GF-D8 (cell line): ENCODE results near the gene DMTF1.
"Not testable (repeated sequence)": the region's sequence is repeated elsewhere in the genome, so short reads cannot be mapped to it uniquely, and the experiment has no call there.

Source experiments
- DNase-seq: peaks from one replicate; lab custom pipeline; 2025; lab: John Stamatoyannopoulos, UW

Gene DMTF1

GRCh38 chr7:87199241-87199640, 47.0 kb downstream of the DMTF1 start:
- no peak for DNase-seq

DNA sequence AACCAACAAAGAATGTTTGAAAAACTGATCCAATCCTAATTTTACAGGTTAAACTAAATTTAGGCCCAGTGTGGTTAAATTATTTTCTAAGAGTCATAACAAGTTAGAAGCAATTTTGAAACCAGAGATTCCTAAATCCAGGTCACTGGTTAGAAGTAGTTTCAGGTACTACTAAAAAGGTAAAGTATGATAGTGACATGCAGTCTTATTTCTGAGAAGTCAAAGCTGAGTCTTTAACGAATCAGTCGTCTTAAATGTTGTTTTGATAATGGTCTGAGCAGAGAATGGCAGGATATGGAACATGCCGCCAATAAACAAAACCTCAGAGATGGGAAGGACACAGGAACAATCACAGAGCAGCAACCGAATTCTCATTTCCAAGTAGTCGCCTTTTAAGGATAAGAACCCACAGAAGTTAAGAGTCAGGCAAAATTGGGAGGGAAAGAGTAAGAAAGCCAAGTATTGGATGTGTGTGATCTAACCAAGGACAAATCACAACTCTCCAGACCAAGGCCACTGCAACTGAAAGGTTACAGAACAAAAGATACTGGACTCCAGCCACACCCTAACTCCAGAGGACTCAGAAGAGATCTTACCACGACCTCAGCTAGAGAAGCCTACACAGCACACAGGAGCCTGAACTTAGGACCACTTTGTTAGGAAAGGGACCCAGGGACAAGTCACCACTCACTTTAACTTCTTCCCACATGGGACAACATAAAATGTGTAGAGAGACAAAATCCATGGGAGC, 47.6 kb downstream of the DMTF1 start:
- no peak for DNase-seq

DNA sequence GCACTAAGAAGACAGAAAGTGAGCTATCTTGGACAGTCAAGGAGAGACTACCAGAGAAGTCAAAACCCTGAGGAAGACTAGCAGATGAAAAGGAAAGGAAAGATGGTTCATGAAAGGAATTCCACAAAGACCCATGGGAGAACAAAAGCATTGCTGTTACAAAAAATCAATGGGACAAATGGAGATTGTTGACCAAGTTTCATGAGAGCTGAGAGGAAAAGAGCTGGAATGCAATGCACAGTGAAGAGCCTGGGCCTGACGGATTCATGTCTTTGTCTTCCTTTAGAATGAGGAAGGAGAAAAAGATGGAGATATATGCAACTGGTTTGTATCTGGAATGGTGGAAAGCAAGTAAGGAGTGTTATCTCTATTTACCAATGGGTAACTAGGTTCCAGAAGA, 50.0 kb downstream of the DMTF1 start:
- DNase-seq = no peak

GRCh38 chr7:87202705-87203104, 50.5 kb downstream of the DMTF1 start:
- DNase-seq = no peak

DNA sequence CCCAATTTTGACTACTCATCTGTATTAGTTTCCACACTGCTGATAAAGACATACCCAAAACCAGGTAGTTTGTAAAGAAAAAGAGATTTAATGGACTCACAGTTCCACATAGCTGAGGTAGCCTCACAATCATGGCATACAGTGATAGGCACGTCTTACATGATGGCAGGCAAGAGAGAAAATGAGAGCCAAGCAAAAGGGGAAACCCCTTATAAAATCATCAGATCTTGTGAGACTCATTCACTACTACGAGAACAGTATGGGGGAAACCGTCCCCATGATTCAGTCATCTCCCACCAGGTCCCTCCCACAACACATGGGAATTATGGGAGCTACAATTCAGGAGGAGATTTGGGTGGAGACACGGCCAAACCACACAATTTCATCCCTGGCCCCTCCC, 51.7 kb downstream of the DMTF1 start:
- not testable (repeated sequence) for DNase-seq

DNA sequence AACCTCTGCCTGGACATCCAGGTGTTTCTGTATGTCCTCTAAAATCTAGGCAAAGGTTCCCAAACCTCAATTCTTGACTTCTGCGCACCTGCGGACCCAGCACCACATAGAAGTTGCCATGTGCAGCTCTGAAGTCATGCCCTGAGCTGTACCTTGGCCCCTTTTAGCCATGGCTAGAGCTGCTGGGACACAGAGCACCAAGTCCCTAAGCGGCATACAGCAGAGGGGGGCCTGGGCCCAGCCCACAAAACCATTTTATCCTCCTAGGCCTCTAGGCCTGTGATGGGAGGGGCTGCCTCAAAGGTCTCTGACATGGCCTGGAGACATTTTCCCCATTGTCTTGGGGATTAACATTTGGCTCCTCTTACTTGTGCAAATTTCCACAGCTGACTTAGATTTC, 52.7 kb downstream of the DMTF1 start:
- DNase-seq = no peak

DNA sequence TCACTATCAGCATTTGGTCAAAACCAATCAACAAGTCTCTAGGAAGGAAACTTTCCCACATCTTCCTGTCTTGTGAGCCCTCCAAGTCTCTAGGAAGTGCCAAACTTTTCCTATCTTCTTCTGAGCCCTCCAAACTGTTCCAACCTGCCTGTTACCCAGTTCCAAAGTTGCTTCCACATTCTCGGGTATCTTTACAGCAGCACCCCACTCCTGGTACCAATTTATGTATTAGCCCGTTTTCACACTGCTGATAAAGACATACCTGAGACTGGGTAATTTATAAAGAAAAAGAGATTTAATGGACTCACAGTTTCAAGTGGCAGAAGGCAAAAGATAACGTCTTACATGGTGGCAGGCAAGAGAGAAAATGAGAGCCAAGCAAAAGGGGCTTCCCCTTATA, 53.4 kb downstream of the DMTF1 start:
- DNase-seq = not testable (repeated sequence)

DNA sequence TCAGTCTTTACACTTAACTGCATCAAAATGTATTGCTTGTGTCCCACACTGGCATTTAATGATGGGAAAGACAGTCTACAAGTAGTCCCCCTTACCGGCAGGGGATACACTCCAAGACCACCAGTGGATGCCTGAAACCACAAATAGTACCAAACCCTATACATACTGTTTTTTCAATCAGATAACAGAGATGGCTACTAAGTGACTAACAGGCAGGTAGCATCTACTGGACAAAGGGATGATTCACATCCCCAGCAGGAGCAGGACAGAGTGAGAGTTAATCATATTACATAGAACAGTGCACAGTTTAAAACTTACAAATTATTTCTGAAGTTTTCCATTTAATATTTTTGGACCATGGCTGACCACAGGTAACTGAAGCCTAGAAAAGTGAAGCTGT, 54.1 kb downstream of the DMTF1 start:
- DNase-seq = no peak

DNA sequence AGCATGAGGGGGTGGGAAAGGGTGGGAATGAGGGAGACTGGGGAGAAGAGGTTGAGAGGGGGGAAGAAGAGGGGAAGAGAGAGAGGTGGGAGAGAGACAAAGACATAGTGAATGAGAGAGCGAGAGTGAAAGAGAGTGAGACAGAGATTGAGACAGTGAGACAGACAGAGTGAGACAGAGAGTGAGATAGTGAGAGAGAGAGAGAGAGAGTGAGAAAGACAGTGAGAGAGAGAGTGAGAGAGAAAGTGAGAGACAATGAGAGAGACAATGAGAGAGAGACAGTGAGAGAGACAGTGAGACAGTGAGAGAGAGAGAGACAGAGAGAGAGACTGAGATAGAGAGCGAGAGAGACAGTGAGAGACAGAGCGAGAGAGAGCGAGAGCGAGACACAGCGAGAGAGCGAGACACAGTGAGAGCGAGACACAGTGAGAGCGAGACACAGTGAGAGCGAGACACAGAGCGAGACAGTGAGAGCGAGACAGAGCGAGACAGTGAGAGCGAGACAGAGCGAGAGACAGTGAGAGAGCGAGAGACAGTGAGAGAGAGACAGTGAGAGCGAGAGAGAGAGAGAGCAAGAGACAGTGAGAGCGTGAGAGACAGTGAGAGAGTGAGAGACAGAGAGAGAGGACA, 57.2 kb downstream of the DMTF1 start:
- DNase-seq = no peak

DNA sequence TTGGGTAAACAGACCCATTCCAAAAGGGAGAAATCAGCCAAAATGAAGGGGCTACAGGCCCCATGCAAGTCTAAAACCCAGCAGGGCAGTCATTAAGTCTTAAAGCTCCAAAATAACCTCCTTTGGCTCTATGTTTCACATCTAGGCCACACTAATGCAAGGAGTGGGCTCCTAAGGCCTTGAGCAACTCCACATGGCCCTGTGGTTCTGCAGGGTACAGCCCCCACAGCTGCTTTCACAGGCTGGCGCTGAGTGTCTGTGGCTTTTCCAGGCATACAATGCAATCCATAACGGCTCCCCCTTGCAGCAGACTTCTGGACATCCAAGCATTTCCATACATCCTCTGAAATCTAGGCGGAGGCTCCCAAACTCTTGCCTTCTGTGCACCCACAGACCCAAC, 58.3 kb downstream of the DMTF1 start:
- DNase-seq = peak; percentile 80

DNA sequence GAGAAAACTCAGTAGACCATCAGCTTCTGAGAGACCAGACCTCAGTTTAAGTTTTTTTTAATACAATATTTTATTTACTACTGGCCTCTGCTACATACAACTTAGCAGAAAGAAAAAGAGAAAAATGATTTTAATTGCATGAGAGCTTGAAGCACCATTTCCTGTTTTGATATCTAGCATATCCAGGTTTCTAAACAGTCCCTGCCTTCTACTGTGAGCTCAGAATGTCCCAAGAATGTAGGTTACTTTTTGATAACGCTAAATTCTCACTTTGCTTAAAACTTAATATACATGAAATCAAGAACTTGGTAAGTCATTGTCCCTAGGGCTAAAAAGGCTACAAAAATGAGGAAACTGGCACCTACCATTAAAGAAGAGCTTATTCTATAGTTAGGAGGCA, 60.2 kb downstream of the DMTF1 start:
- DNase-seq = peak; percentile 39

- DNase-seq = no peak
These were observed 61.0 kb downstream of the DMTF1 start for GRCh38 chr7:87213252-87213651.

DNA sequence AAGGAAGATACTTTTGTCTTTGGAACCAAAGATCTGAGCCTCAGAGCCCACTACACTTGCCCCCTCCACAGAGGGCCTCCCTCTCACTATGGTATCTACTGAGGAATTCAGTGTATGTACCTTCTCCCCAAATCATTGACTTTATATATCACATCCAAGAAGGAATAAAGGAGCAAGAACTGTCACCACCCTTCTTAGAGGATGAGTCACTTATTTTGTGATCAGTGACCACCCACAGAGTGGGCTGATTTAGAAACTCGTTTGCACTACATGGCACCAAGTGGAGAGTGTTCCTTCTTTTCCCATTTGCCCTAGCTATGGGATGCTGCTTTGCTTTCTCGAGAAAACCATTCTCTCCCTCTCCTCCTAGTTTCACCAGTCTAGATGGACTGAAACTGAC, 61.6 kb downstream of the DMTF1 start:
- no peak for DNase-seq

GRCh38 chr7:87215046-87215445, 62.8 kb downstream of the DMTF1 start:
- DNase-seq = no peak

GRCh38 chr7:87216701-87217508, 64.7 kb downstream of the DMTF1 start:
- peak; percentile 77 for DNase-seq

DNA sequence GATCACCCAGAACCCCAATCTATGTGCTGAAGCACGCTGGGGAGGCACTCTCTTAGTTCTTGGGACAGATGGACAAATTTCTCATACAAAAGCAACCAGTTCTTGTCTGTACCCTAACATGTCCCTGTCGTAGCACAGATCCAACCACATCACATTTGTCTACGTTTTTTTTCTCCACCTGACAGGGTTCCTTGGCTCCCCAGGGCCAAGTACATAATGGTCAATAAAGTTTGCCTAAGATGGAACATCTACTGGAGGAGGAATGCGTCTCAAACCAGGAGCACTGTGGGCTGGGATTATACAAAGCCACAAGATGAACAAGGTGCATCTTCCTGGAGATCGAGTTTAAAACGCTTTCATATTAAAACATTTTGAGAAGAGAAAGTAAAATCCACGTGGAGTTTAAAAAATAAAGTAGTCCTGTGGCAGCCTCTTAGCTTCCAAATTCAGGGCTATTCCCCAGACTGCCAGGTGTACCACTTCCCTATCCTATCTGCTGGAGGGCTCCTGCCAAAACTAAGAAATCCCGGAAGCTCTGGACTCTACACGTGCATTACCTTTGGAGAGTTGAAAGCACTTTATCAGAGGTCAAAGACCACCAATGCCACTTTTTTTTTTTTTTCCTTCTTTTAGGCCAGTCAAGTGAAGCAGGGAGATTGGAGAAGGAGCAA, 65.9 kb downstream of the DMTF1 start:
- DNase-seq = no peak

GRCh38 chr7:87218796-87219544, 66.7 kb downstream of the DMTF1 start:
- DNase-seq = peak; percentile 80

GRCh38 chr7:87219545-87220025, 67.3 kb downstream of the DMTF1 start, which contains the start of gene TMEM243:
Gene TMEM243 (minus strand): TSS chr7:87219732. CDS start chr7:87219503, 229 bp downstream.
- DNase-seq = peak; percentile 78

DNA sequence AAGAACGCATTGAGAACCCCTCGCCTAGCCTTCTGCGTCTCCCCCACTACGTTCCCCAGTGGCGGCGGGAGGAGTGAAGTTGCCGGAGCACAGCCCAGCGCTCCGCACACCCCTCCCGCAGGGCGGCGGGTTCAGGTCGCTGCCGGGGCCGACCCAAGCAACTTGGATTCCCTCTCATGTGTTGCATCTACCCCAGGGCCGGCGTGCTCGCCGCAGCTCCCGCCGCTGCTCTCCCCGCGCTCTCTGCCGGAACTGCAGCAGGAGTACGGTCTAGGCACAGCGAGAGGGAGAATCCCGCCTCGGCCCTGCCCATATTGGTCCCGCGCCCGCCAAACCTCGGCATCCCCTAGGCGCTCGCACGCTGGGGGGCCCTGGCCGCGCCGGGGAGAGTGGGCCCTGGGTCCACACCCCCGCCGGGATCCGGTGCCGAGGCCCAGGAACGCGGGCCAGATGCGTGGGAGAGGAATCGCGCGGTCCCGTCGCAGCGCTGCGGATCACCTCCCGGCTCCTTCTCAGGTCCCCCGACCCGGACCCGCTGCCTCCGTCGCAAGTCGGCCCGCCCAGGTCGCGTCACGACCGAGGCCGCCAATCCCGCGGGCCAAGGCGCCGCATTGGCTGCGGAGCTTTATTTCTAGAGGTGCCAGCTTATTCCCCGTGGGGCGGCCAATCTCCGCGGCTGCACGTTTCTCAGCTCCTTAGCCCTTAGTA, 67.9 kb downstream of the DMTF1 start:
- DNase-seq = no peak

GRCh38 chr7:87220734-87221215, 68.5 kb downstream of the DMTF1 start:
- no peak for DNase-seq

GRCh38 chr7:87223666-87224065, 71.4 kb downstream of the DMTF1 start:
- no peak for DNase-seq
